K562 (cell line): ENCODE data around the gene DNAJC30. TPM values are rescaled to one million over a fixed set of nuclear protein-coding genes. Genes with fewer than 3 reads are reported as not detected.

Experiments
- ATF7 ChIP-seq: fragments of 450-650 bp; IDR thresholded peaks from 2 replicates; pipeline ENCODE4 v1.7.1; 2014; ENCODE audit warnings: mild to moderate bottlenecking, moderate library complexity
- CCNT2 ChIP-seq: IDR thresholded peaks from 2 replicates; pipeline ENCODE4 v1.6.1; 2011; ENCODE audit warnings: borderline replicate concordance, low read depth, mild to moderate bottlenecking, moderate library complexity, mixed read lengths, low read length; ENCODE audit not compliant: insufficient read length; ENCODE audit errors: extremely low read depth
- CXXC5 ChIP-seq: fragments of 250-450 bp; sonication (Bioruptor Pico); IDR thresholded peaks from 2 replicates; pipeline ENCODE4 v1.8.0; 2022; ENCODE audit warnings: inconsistent platforms, mild to moderate bottlenecking, moderate library complexity
- FIP1L1 ChIP-seq: fragments of 200-400 bp; formaldehyde crosslinking; IDR thresholded peaks from 2 replicates; pipeline ENCODE4 v1.6.1; 2018; ENCODE audit warnings: mild to moderate bottlenecking, low read depth, low read length; ENCODE audit not compliant: poor library complexity, severe bottlenecking
- HDGF ChIP-seq: fragments of 450-650 bp; IDR thresholded peaks from 2 replicates; pipeline ENCODE4 v1.6.1; 2016
- HMGN3 ChIP-seq: IDR thresholded peaks from 2 replicates; pipeline ENCODE4 v1.6.1; 2011; ENCODE audit warnings: borderline replicate concordance, low read depth, mild to moderate bottlenecking, mixed read lengths, low read length; ENCODE audit not compliant: insufficient read length; ENCODE audit errors: extremely low read depth
- HNRNPK ChIP-seq: fragments of 200-400 bp; formaldehyde crosslinking; IDR thresholded peaks from one replicate; pipeline ENCODE4 v1.6.1; 2018; ENCODE audit warnings: mild to moderate bottlenecking, low read depth, low read length; ENCODE audit not compliant: poor library complexity, severe bottlenecking
- KAT7 ChIP-seq: sonication (generic); formaldehyde crosslinking; IDR thresholded peaks from 2 replicates; pipeline ENCODE4 v1.8.0; 2022; ENCODE audit warnings: missing genetic modification reagents, mild to moderate bottlenecking, borderline replicate concordance
- KLF10 ChIP-seq: fragments of 250-450 bp; sonication (Bioruptor Pico); IDR thresholded peaks from 2 replicates; pipeline ENCODE4 v1.6.1; 2021; ENCODE audit warnings: matching md5 sums
- MEIS2 ChIP-seq: fragments of 450-650 bp; IDR thresholded peaks from 2 replicates; pipeline ENCODE4 v1.6.1; 2014; ENCODE audit warnings: mild to moderate bottlenecking; ENCODE audit not compliant: partially characterized antibody
- NFATC3 ChIP-seq: fragments of 450-650 bp; IDR thresholded peaks from 2 replicates; pipeline ENCODE4 v1.6.1; 2017; ENCODE audit warnings: mild to moderate bottlenecking
- PHF8 ChIP-seq: fragments of 200-600 bp; sonication (generic); IDR thresholded peaks from 2 replicates; pipeline ENCODE4 v1.6.1; 2012; ENCODE audit warnings: mixed run types, mild to moderate bottlenecking, inconsistent platforms, low read length, moderate library complexity, borderline replicate concordance
- SIN3A ChIP-seq, 2 experiments: fragments of 150-350 bp in 1 of 2; IDR thresholded peaks; 2 replicates each; pipeline ENCODE4 v1.6.1; 2011 to 2016; ENCODE audit warnings: borderline replicate concordance in 2 of 2, low read depth in 2 of 2, low read length in 2 of 2, mild to moderate bottlenecking in 2 of 2, moderate library complexity in 2 of 2; ENCODE audit not compliant: control insufficient read depth in 1 of 2
- SNIP1 ChIP-seq: fragments of 450-650 bp; IDR thresholded peaks from 2 replicates; pipeline ENCODE4 v1.7.1; 2017; ENCODE audit warnings: low read depth, mild to moderate bottlenecking
- TAF1 ChIP-seq: IDR thresholded peaks from 2 replicates; pipeline ENCODE4 v1.6.1; 2011; ENCODE audit warnings: mild to moderate bottlenecking, low read length, moderate library complexity; ENCODE audit not compliant: insufficient read depth, control insufficient read depth, severe bottlenecking; ENCODE audit errors: extremely low read depth
- TBP ChIP-seq: optimal IDR thresholded peaks from 2 replicates; pipeline ENCODE3; 2011; ENCODE audit warnings: low read depth, low read length, improper control_type of control experiment
- ZFPM2 ChIP-seq: fragments of 250-450 bp; sonication (Bioruptor Pico); IDR thresholded peaks from 2 replicates; pipeline ENCODE4 v1.5.1; 2022; ENCODE audit warnings: mild to moderate bottlenecking
- polyA plus RNA-seq, 8 experiments: library from polyadenylated mRNA; depleted of rRNA in 4 of 8; stranded (reverse) in 5 of 8; unstranded in 3 of 8; fragments of >200 nt; fragmentation: Nextera tagmentation in 2 of 8; fragmentation: Illumina TruSeq in 1 of 8; extraction: Ambion mirVana in 2 of 8; extraction: Trizol in 1 of 8; gene quantifications; 2 replicates each; pipeline versions ENCODE4 v1.2.1 to v1.2.3, GENCODE V29; 2011 to 2014; ENCODE audit warnings: inconsistent platforms in 1 of 8, missing spikeins in 1 of 8
- total RNA-seq, 7 experiments: library from RNA; depleted of rRNA in 6 of 7; stranded (reverse); fragments of >200 nt in 6 of 7; fragmentation: Illumina TruSeq in 2 of 7; extraction: Trizol in 2 of 7; gene quantifications; 2 replicates each; pipeline versions ENCODE4 v1.2.1 to v1.2.3, GENCODE V29; 2011 to 2021; ENCODE audit warnings: low replicate concordance in 1 of 7
- TF ChIP-seq, protein P1 (sequence below), 3 experiments: fragments of 200-800 bp in 1 of 3; sonication (Bioruptor generic) in 1 of 3; sonication (generic) in 1 of 3; formaldehyde crosslinking in 1 of 3; IDR thresholded peaks; 2 replicates each; pipeline versions ENCODE4 v1.6.1 to v1.8.0; 2016 to 2022; ENCODE audit warnings: mild to moderate bottlenecking in 2 of 3, missing compliant biosample characterization in 2 of 3, missing genetic modification characterization in 2 of 3, missing genetic modification reagents in 1 of 3
- TF ChIP-seq, protein P2 (sequence below): sonication (generic); formaldehyde crosslinking; IDR thresholded peaks from 2 replicates; pipeline ENCODE4 v1.8.0; 2023; ENCODE audit warnings: missing genetic modification reagents, mild to moderate bottlenecking, borderline replicate concordance

Gene DNAJC30
- total and polyA plus RNA-seq, 9 of the 15 experiments (the other 6 are each of a cell fraction or from before 2014, with no cell fraction given), result 1.1 to 11.3 (median 4.6) TPM

DNA sequence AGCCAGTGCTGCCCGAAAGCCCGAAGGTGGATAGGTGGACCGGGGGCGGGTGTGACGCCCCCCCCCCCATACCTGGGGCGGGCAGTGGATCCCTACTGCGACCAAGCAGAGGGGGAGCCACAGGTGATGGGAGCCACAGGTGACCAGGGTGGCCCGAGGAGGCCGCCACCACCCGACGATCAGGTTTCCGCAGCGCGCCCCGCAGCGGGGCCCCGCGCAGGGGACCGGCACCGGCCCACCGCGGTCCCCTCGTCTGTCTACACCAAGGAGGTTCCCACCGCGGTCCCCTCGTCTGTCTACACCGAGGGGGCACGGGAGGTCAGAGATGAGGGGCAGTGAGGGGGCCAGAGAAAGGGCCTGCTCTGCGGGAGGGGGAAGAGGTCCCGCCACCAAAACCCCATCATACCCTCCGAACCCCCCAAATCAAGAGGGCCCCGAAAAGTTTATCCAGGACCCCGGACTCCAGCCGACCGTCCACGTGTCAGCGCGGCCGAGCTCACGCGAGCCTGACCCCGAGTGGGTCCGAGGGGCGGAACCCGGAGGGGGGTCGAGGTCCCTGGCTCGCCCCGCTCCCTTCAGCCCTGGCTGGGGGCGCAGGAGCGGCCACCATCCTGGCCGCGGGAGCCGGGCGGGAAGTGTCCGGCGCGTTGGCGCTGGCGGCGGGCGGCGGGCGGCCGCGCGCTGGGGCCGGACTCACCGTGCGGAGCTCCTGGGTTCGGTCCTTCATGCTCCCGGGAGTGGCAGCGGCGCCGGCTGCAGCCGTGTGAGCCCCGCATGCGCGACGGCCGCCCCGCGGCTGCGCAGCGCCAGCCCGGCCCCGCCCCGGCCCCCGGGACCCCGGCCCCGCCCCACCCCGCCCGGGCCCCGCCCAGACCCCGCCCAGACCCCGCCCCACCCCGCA is 35.9 kb upstream of the DNAJC30 start, which contains the start of gene STX1A (continued):
- TF ChIP-seq CXXC5 (CRISPR knock-in tag), result peak; percentile 57
- peak; percentile 73 for TF ChIP-seq CCNT2
- TF ChIP-seq, protein P1, sequence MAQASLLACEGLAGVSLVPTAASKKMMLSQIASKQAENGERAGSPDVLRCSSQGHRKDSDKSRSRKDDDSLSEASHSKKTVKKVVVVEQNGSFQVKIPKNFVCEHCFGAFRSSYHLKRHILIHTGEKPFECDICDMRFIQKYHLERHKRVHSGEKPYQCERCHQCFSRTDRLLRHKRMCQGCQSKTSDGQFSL (CRISPR knock-in tag; IDR thresholded peaks at IDR 0.05), result peak; percentile 59; the same call in 1 of the 2 replicates
- TF ChIP-seq, protein P1 (tag; IDR thresholded peaks at IDR 0.05), result no peak
- no peak for TF ChIP-seq KLF10
- TF ChIP-seq ZFPM2 (CRISPR knock-in tag), result 0 out of 2 replicates have a peak, but pooled peaks have one; percentile 22
- peak; percentile 58 for TF ChIP-seq FIP1L1
- TF ChIP-seq TBP, result no peak
- peak; percentile 57 for TF ChIP-seq HMGN3
- TF ChIP-seq ATF7, result peak; percentile 49; the same call in 1 of the 2 replicates
- TF ChIP-seq HNRNPK, result no peak
- peak; percentile 78; the same call in 1 of the 2 replicates for TF ChIP-seq PHF8
- TF ChIP-seq KAT7 (CRISPR knock-in tag), result peak; percentile 86
- no peak for TF ChIP-seq HDGF
- peak; percentile 45 to 59; a peak in 1 of 4 replicates for TF ChIP-seq SIN3A (IDR thresholded peaks at IDR 0.05; ENCODE audit: borderline replicate concordance in 2 of 2, control insufficient read depth in 1 of 2, low read depth in 2 of 2, low read length in 2 of 2)
- TF ChIP-seq MEIS2, result peak; percentile 77
- TF ChIP-seq SNIP1, result 0 out of 2 replicates have a peak, but pooled peaks have one; percentile 50
- TF ChIP-seq, protein P2, sequence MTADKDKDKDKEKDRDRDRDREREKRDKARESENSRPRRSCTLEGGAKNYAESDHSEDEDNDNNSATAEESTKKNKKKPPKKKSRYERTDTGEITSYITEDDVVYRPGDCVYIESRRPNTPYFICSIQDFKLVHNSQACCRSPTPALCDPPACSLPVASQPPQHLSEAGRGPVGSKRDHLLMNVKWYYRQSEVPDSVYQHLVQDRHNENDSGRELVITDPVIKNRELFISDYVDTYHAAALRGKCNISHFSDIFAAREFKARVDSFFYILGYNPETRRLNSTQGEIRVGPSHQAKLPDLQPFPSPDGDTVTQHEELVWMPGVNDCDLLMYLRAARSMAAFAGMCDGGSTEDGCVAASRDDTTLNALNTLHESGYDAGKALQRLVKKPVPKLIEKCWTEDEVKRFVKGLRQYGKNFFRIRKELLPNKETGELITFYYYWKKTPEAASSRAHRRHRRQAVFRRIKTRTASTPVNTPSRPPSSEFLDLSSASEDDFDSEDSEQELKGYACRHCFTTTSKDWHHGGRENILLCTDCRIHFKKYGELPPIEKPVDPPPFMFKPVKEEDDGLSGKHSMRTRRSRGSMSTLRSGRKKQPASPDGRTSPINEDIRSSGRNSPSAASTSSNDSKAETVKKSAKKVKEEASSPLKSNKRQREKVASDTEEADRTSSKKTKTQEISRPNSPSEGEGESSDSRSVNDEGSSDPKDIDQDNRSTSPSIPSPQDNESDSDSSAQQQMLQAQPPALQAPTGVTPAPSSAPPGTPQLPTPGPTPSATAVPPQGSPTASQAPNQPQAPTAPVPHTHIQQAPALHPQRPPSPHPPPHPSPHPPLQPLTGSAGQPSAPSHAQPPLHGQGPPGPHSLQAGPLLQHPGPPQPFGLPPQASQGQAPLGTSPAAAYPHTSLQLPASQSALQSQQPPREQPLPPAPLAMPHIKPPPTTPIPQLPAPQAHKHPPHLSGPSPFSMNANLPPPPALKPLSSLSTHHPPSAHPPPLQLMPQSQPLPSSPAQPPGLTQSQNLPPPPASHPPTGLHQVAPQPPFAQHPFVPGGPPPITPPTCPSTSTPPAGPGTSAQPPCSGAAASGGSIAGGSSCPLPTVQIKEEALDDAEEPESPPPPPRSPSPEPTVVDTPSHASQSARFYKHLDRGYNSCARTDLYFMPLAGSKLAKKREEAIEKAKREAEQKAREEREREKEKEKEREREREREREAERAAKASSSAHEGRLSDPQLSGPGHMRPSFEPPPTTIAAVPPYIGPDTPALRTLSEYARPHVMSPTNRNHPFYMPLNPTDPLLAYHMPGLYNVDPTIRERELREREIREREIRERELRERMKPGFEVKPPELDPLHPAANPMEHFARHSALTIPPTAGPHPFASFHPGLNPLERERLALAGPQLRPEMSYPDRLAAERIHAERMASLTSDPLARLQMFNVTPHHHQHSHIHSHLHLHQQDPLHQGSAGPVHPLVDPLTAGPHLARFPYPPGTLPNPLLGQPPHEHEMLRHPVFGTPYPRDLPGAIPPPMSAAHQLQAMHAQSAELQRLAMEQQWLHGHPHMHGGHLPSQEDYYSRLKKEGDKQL, result peak; percentile 88; the same call in 1 of the 2 replicates
- TF ChIP-seq TAF1, result peak; percentile 33
- TF ChIP-seq NFATC3, result peak; percentile 75; the same call in 1 of the 2 replicates
